NCI-H2081 (cell line): ENCODE measurements around the gene ZNF189.
"Not testable (repeated sequence)": the region's sequence is repeated elsewhere in the genome, so short reads cannot be mapped to it uniquely, and the experiment has no call there.

ENCODE experiments used
- DNase-seq, 2 experiments: peaks; one replicate each; lab custom pipeline; 2025; lab: John Stamatoyannopoulos, UW

Gene ZNF189

DNA sequence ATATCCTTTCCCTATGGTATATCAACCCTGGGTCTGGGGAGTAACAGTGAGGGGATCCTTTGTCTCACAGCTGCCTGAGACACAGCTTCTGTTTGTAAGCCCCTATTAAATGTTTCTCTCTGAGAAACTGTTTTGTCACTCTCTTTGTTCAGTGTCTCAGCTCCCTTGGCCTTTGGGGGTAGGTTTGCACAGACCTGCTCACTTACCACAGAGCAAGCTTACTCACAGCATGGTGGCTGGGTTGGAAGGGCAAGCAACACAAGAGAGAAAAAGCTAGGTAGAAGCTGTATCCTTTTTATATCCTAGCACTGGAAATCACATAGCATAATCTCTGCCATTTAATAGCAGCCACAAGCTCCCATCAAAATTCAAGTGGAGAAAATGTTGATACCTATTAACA, 18.4 kb upstream of the ZNF189 start:
- DNase-seq = no peak

DNA sequence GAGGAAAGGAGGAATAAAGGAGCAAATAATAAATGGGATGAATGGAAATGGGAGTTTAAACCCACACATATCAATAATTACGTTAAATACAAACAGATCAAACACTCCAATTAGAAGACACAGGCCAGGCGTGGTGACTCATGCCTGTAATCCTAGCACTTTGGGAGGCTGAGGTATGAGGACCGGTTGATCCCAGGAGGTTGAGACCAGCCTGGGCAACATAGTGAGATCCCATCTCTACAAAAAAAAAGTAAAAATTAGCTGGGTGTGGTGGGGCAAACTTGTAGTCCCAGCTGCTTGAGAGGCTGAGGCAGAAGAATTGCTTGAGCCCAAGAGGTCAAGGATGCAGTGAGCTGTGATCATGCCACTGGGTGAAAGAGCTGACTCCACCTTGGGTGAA, 17.5 kb upstream of the ZNF189 start:
- DNase-seq = no peak

DNA sequence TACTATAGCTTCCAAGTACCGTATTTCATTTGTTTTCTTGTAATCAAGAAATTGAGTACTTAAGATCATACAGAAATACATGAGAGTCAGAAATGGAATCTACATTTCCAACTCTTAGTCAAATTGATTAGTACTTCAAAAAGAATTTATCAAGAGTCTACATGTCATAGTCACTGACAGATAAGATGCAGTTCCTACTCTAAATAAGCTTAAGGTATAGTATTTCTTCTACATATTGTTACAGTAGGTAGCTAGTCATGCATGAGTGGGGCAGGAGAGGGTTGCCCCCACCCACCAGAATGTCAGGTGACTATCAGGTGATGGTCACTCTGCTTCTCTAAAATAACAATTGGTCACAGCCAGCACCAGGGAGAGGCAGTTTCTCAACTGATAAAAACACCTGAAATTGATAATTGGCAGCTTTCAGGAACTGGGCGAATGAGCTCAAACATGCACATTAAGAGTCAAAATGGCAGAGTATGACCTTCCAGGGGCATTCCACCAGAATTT, 16.8 kb upstream of the ZNF189 start:
- no peak for DNase-seq

DNA sequence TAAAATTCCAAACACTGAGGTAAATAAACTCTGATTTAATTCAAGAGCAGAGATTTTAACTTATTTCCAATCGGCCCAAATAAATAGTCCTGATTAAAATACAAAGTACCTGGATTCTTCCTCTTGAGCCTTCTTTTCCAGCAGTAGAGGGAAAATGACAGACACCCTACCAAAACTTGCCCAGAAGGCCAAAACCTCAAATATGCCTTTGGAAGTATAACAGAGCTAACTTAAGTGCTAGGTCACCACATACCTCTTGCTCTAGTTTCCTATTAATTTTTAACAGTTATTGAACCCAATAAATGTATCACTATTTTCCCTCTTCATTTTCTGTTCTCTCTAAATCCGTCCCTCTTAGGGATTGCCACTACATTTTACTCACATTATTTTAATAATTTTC, 15.3 kb upstream of the ZNF189 start:
- no peak for DNase-seq

DNA sequence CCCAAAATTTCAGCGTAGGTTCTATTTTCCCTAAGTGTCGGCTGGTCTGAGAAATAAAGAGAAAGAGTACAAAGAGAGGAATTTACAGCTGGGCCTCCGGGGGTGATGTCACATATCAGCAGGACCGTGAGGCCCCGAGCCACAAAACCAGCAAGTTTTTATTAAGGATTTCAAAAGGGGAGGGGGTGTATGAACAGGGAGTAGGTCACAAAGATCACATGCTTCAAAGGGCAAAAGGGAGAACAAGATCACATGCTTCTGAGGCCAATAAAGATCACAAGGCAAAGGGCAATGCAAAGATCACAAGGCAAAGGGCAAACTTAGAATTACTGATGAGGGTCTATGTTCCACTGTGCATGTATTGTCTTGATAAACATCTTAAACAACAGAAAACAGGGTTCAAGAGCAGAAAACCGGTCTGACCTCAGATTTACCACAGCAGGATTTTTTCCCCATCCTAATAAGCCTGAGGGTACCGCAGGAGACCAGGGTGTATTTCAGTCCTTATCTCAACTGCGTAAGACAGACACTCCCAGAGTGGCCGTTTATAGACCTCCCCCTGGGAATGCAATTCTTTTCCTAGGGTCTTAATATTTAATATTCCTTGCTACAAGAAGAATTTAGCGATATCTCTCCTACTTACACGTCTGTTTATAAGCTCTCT, 13.6 kb upstream of the ZNF189 start, which contains the start of gene BAAT:
Gene BAAT (minus strand): TSS at position 134 of the 664 bp plus-strand sequence. CDS start 13,602 bp downstream, outside the sequence.
- not testable (repeated sequence) for DNase-seq

DNA sequence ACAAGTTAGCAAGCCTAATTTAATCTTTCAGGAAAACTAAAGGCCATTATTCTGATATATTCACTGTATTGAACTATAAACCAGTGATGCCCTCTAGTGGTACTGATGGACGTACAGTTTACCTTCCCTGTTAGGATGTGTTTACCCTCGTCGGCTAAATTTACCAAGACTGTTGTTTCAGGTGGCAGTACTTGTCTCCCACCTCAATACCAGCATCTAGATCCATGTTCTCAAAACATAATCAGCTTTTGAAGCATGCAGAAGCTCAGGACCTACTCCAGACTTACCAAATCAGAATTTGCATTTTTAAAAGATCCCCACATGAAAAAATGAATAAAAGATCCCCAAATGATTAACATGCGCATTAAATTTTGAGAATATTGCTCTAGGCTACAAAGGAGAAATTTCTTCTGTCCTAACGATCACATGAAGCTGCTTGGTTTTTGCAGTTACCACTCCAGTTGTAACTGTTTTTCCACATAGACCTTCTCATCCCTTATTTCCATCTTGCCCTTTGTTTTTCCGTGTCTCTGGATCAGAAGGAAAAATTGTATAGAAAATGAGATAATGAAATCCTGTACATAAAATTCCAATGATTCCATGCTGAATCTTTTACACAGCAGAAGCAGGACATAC, 10.7 kb upstream of the ZNF189 start:
- peak; percentile 73 to 80 for DNase-seq

DNA sequence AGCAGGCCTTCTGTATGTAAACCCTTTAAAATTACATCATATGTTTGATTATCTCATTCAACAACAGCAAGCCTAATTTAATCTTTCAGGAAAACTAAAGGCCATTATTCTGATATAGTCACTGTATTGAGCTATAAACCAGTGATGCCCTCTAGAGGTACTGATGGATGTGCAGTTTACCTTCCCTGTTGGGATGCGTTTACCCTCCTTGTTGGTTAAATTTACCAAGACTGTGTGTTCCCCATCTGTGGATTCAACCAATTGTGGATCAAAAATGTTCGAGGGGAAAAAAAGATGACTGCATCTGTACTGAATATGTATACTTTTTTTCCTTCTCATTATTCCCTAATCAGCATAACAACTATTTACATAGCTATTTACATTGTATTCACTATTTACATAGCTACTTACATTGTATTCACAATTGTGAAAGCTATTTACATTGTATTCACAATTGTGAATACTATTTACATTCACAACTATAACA, 10.1 kb upstream of the ZNF189 start:
- DNase-seq = peak; percentile 45 to 76

DNA sequence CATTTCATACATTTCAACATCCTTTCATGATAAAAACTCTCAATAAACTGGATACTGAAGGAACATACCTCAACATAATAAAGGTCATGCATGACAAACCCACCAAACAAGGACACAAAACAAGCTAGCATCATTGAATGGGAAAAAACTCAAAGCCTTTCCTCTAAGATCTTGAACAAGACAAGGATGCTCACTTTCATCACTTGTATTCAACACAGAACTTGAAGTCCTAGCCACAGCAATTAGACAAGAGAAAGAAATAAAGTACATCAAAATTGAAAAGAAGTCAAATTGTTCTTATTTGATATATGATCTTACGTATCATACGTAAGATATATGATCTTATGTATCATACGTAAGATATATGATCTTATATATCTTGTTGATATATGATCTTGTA, 5.5 kb upstream of the ZNF189 start:
- DNase-seq = no peak

DNA sequence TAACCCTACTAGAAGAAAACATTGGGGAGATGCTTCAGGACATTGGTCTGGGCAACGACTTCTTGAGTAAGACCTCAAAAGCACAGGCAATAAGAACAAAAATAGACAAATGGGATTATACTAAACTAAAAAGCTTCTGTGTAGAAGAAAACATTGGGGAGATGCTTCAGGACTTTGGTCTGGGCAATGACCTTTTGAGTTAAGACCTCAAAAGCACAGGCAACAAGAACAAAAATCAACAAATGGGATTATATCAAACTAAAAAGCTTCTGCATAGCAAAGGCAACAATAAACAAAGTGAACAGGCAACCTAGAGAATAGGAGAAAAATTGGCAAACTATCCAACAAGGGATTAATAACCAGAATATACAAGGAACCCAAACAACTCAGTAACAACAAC, 4.0 kb upstream of the ZNF189 start:
- DNase-seq = no peak

DNA sequence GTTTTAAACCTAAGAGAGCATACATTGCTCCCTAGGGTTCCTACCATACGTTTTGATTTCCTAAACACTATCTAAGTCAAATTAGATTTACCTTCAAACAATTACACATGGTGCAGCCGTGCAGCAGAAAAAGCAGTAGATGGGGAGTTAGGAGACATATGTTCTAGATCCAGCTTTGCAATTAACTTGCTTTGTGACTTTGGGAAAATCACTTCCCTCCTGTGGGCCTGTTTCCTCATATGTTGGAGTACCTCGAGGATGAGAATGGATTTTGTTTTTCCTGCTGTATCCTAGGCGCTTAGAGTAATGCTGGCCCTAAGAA, 944 bp upstream of the ZNF189 start:
- peak in 1 of 2 experiments; percentile 40 for DNase-seq

DNA sequence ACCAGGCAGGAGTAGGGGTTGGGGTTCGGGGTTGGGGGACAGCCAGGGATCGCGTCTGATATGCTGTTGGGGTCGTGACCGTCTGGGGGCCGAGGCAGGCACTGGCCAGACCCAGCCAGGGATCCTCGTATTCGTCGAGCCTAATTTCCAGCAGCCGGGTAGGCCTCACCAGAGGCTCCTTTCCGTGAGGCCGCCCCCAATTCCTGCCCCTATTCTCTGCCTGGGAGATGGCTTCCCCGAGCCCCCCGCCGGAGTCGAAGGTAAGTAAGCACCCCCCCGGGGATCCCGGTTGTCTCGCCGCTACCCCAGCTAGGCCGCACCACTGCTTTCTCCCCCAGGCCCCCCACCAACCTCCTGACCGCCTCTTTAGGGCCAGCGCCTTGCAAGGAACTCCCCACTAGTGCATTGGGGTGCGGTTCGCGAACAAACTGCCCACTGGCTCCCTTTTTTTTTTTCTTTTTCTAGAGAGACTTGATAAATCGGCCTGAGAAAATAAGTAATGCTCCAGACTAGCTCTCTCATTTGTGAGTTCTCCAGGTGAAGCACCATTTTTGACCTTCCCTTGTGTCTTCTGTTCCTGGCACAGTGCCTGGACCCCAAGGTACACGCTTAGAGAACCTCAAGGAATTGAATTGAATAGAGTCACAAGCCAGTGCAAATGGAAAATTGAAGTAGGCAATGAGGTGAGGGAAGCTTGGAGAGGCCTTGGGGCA, 435 bp downstream of the ZNF189 start:
- DNase-seq = no peak

DNA sequence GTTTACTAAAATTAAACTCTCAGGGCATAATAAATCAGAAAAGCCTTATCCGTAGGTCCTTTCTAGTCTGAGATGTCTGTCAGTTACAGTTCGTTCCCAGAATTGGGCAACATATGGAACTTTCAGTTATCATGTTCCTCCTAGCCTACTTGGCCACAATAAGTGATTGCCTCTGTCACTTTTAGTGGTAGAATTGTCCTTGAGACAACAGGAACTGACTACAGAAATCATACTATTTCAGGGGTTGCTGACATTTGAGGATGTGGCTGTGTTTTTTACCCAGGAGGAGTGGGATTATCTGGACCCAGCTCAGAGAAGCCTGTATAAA, 956 bp downstream of the ZNF189 start:
- no peak for DNase-seq

DNA sequence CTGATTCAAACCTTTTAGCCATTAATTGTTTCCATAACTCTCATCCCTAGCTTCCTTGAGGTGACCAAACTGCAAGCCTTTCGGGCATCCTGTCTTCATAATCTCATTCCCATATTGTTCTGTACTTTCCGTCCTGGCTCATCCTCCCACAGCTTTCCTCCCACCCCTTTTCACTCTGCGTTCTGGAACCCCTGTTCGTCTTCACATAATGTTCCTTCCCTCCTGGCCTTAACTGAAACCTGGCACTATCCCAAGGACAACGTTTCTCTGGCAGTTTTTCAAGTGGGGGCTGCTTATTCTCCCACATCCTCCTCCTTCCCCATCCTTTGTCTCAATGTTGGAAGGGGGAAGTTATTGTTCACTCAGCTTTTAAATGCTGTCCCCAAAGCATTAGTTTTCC, 1.5 kb downstream of the ZNF189 start:
- DNase-seq = peak; percentile 8 to 35

DNA sequence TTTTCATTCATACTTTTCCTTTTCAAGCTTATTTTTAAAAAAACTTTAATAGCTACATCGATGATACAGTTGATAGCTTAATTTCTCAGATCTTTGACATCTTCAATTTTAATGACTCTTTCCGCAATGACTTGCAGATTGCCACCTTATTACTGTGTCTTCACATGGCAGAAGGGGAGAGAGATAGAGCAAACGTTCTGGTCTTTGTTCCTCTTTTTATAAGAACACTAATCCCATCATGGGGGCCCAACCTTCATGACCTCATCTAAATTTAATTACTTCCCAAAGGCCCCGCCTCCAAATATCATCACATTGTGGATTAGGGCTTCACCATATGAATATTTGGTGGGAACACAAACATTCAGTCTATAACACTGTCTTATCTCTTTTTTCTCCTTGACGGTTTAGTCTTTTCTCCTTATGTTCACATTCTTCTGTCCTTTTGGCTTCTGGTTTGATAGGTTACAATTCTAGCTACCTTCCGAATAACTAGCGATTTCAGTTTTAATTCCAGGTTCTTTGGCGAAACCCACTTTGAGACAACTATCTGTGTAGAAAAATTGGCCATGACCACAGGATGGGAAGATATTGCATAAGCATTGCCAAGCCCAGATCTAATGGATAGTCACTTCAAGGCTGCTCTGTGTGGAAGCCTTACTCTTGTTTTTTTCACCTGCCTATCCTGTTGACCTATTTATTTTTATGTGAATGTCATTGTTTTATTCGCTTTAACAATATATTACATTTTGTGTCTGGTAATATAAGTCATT, 5.0 kb downstream of the ZNF189 start:
- no peak for DNase-seq

DNA sequence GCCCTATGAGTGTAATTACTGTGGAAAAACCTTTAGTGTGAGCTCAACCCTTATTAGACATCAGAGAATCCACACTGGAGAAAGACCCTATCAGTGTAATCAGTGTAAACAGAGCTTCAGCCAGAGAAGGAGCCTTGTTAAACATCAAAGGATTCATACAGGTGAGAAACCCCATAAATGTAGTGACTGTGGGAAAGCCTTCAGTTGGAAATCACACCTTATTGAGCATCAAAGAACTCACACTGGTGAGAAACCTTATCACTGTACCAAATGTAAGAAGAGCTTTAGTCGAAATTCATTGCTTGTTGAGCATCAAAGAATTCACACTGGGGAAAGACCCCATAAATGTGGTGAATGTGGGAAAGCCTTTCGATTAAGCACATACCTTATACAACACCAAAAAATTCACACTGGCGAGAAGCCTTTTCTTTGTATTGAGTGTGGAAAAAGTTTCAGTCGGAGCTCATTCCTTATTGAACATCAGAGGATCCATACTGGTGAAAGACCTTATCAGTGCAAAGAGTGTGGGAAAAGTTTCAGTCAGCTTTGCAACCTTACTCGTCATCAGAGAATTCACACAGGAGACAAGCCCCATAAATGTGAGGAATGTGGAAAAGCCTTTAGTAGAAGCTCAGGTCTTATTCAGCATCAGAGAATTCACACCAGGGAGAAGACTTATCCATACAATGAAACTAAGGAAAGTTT, 9.9 kb downstream of the ZNF189 start:
- DNase-seq = no peak

DNA sequence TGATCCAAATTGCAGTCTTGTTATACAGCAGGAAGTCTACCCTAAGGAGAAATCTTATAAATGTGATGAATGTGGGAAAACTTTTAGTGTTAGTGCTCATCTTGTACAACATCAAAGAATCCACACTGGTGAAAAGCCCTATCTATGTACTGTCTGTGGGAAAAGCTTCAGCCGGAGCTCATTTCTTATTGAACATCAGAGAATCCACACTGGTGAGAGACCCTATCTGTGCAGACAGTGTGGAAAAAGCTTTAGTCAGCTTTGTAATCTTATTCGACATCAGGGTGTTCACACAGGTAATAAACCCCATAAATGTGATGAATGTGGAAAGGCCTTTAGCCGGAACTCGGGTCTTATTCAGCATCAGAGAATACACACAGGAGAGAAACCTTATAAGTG, 10.4 kb downstream of the ZNF189 start:
- no peak for DNase-seq

DNA sequence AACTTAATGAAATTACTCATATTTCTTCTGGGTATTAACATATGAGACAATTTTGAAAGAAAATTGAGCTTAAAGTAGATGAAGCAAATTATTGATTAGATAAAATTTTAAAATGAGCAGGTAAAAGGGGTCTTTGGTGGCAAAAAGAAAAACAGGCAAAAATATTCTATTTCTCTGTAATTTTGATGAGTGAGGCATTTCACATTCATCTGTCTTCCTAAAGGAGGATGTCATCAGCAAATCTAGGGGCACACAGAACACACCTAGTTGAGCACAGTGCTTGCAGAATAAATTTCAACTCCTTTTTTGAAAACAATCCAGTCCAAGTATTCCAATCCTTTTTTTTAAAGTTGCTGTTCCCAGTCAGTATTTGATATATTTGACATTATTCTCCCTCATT, 16.2 kb downstream of the ZNF189 start:
- no peak for DNase-seq

DNA sequence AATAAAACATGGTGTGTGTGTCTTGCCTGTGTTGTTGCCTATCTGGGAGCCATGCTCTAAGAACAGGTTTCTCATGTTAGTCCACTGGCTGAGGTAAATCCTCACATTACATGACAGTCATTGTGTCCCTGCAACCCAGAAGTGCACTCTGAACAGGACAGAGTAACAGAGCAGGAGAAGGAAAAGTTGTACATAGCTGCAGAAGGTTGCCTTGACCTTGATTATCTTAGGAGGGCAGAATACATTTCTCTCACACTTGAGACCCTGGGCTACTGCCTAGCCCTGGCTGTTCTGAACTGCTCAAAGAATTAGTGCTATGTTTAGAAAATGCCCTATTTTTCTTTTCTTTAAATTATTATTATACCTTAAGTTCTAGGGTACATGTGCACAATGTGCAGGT, 16.9 kb downstream of the ZNF189 start:
- no peak for DNase-seq

DNA sequence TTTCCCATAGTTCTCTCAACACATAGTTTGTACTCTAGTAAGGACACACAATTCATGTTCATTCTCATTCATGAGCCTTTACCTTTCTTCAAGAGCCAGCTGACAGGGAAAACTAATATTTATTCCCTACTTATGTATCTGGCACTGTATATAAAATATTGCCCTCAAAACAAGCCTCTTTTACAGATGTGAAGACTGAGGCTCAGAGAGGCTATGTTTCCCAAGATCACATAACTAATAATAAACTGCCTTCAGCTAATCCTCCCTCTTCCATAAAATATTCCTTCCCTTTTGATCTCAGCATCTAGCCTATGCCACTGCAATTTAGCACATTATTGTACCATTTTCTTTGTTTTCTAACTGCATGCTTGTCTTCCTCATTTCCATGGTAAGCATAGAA, 18.7 kb downstream of the ZNF189 start:
- no peak for DNase-seq

DNA sequence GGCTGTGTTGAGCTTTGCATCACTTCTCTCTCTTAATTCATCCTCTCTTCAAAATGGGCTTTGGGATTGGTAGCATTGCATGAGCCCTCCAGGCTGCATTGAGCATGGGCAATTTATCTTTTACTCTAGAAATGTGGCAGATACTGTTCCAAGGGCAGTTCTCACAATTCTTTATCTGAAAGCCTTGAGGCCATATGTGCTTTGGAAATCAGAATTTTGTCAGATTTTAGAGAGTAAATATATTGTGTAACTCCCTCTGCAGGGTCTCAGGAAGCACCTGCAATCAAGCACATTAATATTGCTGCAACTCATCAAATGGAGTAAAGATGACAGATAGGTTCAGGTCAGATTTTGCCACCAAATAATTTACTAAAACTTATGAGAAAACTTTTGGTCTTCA, 19.3 kb downstream of the ZNF189 start:
- no peak for DNase-seq

DNA sequence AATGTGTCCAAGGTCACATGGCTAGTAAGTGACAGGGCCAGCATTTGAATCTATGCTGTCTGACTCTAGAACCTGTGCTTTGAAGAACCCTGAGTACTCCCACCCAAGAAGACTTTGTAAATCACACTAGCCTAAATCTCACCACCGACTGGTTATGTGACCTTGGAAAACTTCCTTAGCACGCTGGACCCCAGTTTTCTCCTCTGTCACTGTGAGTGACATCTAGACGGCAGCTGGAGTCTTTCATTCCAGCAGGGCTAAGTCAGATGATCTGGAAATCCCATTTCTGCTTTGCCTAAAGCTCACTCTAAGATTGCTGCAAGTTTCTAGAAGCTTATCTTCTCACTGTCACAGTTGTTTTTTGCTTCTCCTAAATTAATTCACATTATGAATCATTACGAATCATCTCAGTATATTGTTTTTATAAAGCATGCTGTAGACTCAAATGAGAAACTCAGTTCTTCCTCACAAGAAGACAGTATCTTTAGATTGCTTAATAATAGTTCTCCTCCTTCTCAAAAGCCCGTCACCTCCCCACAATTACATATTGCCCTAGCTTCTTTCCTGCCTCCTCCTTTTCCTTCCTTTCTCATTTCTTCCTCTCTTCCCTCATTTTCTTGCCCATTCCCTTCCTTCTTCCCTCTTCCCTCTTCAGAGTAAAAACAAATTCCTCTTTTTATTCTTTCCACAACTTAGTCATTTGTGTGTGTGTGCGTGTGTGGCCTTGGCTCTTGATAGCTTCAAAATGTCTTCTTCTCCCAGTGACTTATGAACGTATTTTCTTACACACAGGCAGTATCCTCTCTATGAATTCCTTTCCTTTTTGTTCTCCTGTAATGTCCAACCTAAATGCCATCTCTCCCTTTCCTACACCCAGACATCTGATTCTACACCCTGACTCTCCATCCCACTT, 20.1 kb downstream of the ZNF189 start:
- no peak for DNase-seq
